Posterior vena cava (tissue), 2 donors: ENCODE measurements around the gene WFIKKN1. TPM values are rescaled to one million over a fixed set of nuclear protein-coding genes. Genes with fewer than 3 reads are reported as not detected.
A peak's percentile ranks its signal among the peaks of the same experiment; 100 is the strongest.

ENCODE experiments used
- DNase-seq: peaks from one replicate; pipeline ENCODE4 v3.0.0-alpha.2; 2020; ENCODE audit warnings: low spot score
- intact Hi-C, 2 donors: fragments of 100-400 bp; cut with DNase I; formaldehyde crosslinking; loops; one replicate each; pipeline versions ENCODE4 v1.14.1 to v1.14.2; 2022 to 2023
- total RNA-seq, 2 donors: library from RNA; stranded (reverse); fragmentation: NEBNext Ultra II Directional; extraction: Animal tissue kit (Norgen Biotek cat#: 25700); gene quantifications; one replicate each; pipeline ENCODE4 v1.2.1, GENCODE V29; 2021
- donor health status: DM: yes; HTN: yes; CAD: no.
- donor health status: DM: yes; HTN: yes; CAD: no.

WFIKKN1 gene
- total RNA-seq, 2 donors from 2014 or later, result 0.14 TPM

DNA sequence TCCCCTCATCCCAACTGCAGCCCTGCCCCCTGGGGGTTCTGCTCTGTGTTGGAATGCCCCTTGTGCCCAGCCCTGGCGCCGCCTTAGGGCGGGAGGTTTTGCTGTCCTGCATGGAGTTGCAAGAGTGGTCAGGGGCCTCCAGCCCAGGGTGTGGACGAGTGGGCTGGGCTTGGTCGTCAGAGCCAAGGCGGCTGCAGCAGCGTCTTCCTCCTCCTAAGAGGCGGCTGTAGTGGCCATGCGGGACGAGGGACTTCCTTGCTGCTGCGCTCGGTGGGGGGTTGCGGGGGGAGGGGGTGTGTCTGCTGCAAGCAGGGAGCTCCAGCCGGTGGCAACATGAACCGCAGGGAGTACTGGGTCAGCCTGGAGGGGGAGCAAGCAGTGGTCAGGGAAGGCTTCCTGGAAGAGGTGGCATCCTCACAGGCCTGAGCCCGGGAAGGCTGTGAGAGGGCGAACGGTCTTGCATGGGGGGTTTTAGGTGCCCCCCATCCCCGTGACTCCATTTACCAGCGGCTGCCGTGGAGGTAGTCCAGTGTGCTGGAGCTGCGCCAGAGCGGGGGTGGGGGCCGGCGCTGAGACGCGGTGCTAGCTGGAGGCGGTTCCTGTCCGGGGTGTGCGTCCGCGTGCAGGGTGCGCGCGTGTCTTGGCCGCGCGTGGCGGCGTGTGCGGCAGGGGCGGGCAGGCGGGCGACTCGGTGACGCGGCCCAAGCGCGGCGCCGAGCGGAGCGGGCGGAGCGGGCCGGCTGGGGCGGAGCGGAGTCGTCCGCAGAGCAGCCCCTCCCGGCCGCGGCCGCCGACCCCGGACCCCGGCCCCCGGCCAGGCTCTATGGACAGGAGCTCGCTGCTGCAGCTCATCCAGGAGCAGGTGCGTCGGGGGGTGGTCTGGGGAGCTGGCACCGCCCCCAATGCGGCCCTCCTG, 44.4 kb downstream of the WFIKKN1 start, which contains the start of gene RHBDL1:
Gene RHBDL1 (plus strand): TSS at position 704 of the 916 bp plus-strand sequence. CDS start 120 bp downstream, at position 824.
- DNase-seq, result no peak
- intact Hi-C loops, result no loop called here

DNA sequence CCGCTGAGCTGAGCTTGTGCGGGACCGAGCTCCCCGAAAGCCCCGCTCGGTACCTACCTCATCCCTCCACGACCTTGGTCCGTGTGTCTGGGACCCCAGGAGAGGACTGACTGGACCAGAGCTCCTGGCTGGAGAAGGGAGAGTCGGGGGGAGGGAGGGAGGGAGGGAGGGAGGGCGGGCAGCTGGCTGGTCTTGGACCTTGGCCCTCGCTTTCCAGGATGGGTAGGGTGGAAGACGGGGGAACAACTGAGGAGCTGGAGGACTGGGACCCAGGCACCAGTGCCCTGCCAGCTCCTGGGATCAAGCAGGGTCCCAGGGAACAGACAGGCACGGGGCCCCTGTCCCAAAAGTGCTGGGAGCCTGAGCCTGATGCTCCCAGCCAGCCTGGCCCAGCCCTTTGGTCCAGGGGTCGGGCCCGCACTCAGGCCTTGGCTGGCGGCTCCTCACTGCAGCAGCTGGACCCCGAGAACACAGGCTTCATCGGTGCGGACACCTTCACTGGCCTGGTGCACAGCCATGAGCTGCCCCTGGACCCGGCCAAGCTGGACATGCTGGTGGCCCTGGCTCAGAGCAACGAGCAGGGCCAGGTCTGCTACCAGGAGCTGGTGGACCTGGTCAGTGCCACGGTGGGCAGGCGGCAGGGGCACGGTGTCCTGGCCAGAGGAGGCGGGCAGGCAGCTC, 45.2 kb downstream of the WFIKKN1 start:
- DNase-seq, result no peak
- intact Hi-C loops, result no loop called here

DNA sequence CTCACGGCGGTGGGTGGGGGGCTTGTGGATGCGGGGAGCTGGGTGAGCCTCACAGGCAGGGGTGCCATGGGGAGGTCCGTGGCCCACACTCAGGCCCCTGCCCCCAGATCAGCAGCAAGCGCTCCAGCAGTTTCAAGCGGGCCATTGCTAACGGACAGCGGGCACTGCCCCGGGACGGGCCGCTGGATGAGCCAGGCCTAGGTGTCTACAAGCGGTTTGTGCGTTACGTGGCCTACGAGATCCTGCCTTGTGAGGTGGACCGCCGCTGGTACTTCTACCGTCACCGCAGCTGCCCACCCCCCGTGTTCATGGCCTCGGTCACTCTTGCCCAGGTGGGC, 45.7 kb downstream of the WFIKKN1 start:
- intact Hi-C loops, result no loop called here

DNA sequence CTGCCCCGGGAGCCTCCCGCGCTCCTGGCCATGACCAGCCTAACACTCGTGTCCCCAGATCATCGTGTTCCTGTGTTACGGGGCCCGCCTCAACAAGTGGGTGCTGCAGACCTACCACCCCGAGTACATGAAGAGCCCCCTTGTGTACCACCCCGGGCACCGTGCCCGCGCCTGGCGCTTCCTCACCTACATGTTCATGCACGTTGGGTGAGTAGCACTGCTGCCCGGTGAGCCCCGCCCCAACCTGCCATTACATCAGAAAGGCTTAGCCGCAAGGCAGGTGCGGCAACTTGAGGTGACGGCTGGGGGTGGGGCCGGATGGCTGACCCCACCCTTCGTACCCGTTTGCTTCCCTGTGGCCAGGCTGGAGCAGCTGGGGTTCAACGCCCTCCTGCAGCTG, 46.1 kb downstream of the WFIKKN1 start:
- DNase-seq, result no peak

More for the DNA sequence above, 45.7 kb downstream of the WFIKKN1 start:
- no peak for DNase-seq

DNA sequence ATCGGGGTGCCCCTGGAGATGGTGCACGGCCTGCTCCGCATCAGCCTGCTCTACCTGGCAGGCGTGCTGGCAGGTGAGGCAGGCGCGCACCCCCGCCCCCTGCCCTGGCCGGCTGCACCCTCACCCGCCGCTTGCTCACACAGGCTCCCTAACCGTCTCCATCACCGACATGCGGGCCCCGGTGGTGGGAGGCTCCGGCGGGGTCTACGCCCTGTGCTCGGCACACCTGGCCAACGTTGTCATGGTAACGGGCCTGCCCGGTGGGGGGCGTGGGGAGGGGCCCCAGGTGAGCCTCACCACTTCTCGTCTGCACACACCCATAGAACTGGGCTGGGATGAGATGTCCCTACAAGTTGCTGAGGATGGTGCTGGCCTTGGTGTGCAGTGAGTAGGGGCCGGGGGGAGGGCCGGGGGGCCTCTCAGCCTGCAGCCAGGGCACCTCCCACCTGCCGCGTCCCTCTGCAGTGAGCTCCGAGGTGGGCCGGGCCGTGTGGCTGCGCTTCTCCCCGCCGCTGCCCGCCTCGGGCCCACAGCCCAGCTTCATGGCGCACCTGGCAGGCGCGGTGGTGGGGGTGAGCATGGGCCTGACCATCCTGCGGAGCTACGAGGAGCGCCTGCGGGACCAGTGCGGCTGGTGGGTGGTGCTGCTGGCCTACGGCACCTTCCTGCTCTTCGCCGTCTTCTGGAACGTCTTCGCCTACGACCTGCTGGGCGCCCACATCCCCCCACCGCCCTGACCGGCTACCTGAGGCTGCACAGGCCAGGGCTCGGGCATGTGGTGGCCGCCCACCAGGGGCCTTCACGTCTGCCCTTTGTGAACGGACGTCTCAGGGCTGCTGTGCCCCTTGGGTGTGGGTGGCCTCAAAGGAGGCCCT, 46.8 kb downstream of the WFIKKN1 start:
- intact Hi-C loops, result no loop called here
- DNase-seq, result no peak

More for the DNA sequence above, 46.1 kb downstream of the WFIKKN1 start:
- intact Hi-C loops, result no loop called here

DNA sequence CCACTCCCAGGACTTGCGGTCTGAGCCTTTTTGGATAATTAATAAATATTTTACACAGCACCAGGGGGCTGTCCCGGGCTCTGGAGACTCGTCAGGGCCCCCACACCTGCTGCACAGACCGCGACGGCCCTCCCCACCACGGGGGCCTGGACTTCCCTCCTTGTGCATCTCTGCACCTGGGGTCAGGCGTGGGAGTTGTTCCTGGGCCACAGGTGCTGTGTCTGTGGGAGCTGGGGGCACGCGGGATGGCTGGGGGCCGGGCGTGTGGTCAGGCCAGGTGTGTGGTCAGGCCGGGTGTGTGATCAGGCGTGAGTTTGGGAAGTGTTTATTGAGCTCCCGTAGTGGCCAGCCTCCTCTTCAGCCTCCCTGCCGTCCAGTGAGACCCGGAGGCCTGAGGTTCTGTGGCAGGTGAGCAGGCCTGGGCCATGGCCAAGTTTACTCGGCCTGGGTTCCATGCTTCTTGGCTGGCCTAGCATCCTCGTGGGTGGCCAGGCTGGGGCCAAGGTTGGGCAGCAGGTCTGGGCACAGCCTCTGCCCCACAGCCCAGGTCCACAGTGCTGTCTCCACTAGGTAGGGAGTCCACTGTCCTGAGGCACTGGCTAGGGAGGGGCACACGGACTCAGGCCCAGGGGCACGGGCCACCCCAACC, 47.5 kb downstream of the WFIKKN1 start:
- intact Hi-C loops, result no loop called here
- no peak for DNase-seq

DNA sequence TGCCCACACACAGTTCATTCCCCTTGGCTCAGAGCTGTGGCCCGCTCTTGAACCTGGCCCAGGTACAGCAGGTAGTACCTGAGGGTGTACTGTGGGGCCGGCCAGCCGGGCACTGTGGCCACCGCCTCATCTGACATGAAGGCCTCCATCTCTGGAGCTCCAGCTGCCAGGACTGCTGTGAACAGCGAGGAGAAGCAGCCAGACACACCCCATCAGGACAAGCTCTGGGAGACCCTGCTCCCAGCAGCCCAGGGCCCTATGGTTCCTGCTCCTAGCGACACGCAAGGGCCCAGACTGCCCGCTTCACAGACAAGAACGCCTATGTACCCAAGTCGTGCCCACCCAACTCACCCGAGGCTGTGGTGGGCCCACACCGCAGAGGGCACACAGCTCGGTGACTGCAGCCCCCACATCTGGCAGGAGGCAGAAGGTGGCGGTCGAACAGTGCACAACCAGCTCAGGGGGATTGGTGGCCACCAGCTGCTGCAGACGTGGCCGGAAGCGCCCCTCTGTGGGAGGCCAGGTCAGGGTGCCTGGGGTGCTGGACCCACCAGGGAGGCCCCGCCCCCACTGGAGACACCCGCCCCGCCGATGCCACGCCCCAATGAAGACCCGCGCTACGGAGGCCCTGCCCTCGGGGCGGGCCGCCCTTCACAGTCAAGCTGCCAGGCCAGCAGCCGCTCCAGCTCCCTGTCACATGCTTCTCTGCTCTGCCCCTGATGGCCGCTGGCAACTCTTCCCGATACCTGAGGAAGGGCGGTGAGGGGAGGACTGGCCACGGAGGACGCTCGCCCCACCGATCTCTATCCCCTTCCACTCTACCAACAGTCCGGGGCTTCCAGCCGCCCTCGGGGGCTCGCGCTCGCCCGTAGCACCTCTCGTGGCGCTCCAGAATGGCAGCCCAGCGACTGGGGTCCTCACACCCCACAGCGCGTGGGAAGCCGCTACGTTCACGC, 48.4 kb downstream of the WFIKKN1 start:
- DNase-seq, result no peak

DNA sequence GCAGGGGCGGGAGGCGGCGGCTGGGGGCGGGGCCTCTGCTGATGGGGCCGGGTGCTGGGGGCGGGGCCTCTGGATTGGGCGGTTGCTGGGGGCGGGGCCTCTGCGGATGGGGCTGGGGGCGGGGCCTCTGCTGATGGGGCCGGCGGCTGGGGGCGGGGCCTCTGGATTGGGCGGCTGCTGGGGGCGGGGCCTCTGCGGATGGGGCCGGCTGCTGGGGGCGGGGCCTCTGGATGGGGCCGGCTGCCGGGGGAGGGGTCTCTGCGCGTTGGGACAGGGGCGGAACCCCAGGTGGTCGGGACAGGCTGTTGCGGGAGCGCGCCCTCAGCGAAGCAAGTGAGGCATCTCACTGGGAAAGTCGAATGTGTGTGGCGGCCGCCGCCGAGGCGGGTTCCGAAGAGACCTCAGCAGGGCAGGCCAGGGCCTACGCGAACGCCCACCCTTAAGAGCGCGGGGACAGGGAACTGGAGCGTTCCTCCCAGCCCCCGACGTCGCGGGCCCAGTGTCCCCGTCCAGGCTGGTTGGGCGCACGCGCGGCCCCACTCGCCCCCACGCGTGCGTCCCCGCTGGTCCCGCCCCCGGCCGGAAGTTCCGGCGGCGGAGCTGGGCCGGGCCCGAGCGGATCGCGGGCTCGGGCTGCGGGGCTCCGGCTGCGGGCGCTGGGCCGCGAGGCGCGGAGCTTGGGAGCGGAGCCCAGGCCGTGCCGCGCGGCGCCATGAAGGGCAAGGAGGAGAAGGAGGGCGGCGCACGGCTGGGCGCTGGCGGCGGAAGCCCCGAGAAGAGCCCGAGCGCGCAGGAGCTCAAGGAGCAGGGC, 49.2 kb downstream of the WFIKKN1 start, which contains the start of gene STUB1:
Gene STUB1 (plus strand): TSS at position 597 of the 811 bp plus-strand sequence. CDS start 116 bp downstream, at position 713.
- intact Hi-C loops, result no loop called here
- DNase-seq, result peak; percentile 96

More for the DNA sequence above, 48.4 kb downstream of the WFIKKN1 start:
- intact Hi-C loops, result no loop called here

DNA sequence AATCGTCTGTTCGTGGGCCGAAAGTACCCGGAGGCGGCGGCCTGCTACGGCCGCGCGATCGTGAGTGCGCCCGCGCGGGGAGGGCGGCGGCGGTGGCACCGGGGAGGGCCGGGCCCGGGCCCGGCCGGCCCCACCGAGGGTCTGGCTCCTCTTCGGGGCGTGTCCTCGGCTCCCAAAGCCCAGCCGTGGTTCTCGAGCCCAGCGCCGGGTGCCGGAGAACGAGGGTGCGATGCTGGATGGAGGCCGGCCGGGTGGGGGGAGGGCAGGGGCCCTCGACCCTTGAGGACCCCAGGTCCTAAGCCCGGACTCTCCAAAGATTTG, 49.8 kb downstream of the WFIKKN1 start:
- intact Hi-C loops, result no loop called here
- DNase-seq, result no peak

DNA sequence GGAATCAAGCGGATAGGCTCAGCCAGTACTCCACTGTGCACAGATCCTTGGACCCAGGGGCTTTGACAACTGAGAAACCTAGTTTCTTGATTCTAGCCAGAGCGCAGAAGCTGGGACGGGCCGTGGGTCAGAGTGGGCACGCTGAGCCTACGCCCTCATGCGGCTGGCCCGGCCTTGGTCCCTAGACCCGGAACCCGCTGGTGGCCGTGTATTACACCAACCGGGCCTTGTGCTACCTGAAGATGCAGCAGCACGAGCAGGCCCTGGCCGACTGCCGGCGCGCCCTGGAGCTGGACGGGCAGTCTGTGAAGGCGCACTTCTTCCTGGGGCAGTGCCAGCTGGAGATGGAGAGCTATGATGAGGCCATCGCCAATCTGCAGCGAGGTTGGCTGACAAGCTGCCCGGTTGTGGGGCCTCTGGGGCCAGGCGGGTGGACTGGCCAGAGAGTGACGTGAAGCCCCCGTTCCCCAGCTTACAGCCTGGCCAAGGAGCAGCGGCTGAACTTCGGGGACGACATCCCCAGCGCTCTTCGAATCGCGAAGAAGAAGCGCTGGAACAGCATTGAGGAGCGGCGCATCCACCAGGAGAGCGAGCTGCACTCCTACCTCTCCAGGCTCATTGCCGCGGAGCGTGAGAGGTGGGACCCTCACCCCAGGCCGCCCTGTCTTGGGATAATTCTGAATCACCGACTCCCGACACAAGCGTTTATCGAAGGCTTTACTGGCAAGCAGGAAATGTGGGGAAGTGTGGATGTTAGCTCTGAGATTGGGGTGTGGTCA, 50.4 kb downstream of the WFIKKN1 start:
- no peak for DNase-seq
- intact Hi-C loops, result no loop called here

DNA sequence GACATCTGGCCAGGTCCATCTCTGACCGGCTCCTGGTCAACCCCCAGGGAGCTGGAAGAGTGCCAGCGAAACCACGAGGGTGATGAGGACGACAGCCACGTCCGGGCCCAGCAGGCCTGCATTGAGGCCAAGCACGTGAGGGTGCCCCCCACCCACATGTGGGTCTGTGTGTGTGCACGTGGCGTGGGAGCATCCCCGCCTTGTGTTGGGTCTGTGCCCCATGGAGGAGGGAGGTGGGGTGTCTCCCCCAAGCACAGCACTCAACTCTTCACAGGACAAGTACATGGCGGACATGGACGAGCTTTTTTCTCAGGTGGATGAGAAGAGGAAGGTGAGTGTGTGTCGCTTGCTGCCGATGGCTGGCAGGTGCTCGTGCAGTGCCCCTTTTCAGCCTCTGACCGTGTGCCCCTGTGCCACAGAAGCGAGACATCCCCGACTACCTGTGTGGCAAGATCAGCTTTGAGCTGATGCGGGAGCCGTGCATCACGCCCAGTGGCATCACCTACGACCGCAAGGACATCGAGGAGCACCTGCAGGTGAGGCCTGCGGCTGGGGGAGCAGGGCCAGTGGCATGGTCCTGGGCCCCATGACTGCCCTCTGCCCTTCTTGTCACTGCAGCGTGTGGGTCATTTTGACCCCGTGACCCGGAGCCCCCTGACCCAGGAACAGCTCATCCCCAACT, 51.1 kb downstream of the WFIKKN1 start:
- intact Hi-C loops, result no loop called here
- no peak for DNase-seq

DNA sequence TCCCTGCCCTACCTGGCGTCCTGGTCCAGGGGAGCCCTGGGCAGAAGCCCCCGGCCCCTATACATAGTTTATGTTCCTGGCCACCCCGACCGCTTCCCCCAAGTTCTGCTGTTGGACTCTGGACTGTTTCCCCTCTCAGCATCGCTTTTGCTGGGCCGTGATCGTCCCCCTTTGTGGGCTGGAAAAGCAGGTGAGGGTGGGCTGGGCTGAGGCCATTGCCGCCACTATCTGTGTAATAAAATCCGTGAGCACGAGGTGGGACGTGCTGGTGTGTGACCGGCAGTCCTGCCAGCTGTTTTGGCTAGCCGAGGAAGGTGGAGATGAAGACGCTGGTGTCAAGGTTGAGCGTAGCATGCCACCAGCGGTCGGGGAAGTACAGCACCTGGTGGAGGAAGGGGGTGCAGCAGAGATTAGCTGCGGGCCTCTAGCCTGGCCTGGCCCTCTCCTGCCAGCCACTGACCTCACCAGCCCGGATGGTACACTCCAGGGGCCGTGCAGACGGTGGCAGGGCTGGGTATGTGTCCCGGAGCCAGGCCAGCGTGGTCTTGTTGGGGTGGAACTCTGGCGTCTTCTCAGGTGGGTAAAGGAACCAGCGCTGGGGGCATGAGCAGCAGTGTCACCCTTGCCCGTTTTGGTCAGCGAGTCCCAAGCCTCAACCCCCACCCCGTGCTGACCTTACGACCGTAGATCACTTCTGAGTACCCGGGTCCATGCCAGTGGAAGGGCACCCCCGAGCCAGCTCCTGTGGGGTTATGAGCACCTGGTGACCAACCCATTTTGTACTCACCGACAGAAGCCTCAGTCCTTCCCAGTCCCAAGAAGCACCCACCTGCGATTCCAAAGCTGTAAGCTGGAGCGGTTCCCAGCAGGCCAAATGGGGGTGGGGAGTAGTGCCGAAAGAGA, 52.0 kb downstream of the WFIKKN1 start:
- no peak for DNase-seq
- intact Hi-C loops, result no loop called here

DNA sequence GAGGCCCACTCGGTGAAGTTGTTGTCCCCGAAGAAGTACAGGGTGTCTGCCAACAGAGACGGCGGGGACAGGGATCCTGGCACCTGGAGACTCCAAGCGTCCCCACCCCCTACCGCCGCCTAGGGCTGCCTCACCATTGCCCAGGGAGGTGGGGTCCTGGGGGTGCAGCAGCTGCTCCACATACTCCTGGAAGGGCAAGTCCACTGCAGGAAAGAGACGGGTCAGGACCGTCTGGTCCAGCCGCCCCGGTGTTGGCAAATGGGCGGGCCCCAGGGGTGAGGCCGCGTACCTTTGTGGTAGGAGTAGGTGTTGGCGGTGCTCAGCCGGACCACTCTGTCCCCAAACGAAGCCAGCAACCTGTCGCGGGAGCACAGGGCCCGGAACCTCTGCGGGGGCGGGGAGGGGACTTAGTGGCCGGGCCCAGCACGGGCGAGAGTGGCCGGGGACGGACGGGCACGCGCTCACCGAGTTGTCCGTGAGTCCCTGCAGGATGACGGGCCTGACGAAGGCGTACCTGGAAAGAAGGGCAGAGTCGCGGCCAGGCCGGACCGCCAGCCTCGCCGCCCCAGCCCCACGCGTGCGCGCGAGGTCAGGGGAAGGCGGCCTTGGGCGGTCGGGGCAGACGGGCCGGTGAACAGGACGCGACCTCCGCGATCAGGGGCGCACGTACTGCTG, 52.7 kb downstream of the WFIKKN1 start:
- DNase-seq, result no peak
- intact Hi-C loops, result no loop called here
